H9 (cell line): ENCODE measurements around the gene MATK. TPM values are rescaled to one million over a fixed set of nuclear protein-coding genes. Genes with fewer than 3 reads are reported as not detected.

Experiments used
- DNase-seq: peaks from one replicate; pipeline ENCODE4 v3.0.0-alpha.2; 2017
- H2AFZ ChIP-seq: one replicate; pipeline ENCODE4 v1.6.1; 2013; ENCODE audit warnings: mild to moderate bottlenecking, low read length, control low read depth, moderate library complexity
- H2AK5ac ChIP-seq: 2 replicates; pipeline ENCODE4 v1.6.1; 2013; ENCODE audit warnings: low read length, control low read depth, mixed read lengths; ENCODE audit not compliant: insufficient read length
- H2BK120ac ChIP-seq: one replicate; pipeline ENCODE4 v1.6.1; 2013; ENCODE audit warnings: low read depth, mild to moderate bottlenecking, low read length, control low read depth, inconsistent platforms; ENCODE audit not compliant: poor library complexity, severe bottlenecking
- H2BK12ac ChIP-seq: 2 replicates; pipeline ENCODE4 v1.6.1; 2013; ENCODE audit warnings: low read length, control low read depth, mixed read lengths, low read depth; ENCODE audit not compliant: insufficient read length
- H2BK15ac ChIP-seq: 2 replicates; pipeline ENCODE4 v1.6.1; 2013; ENCODE audit warnings: low read depth, low read length, control low read depth
- H2BK20ac ChIP-seq: one replicate; pipeline ENCODE4 v1.6.1; 2013; ENCODE audit warnings: low read depth, mild to moderate bottlenecking, low read length, control low read depth, inconsistent platforms; ENCODE audit not compliant: poor library complexity, severe bottlenecking
- H2BK5ac ChIP-seq: 2 replicates; pipeline ENCODE4 v1.6.1; 2013; ENCODE audit warnings: low read length, control low read depth, mixed read lengths; ENCODE audit not compliant: insufficient read length
- H3K14ac ChIP-seq: 2 replicates; pipeline ENCODE4 v1.6.1; 2013; ENCODE audit warnings: low read length, control low read depth; ENCODE audit not compliant: insufficient read depth
- H3K18ac ChIP-seq: 2 replicates; pipeline ENCODE4 v1.6.1; 2013; ENCODE audit warnings: low read depth, mild to moderate bottlenecking, mixed read lengths, low read length, control low read depth; ENCODE audit not compliant: insufficient read length
- H3K23ac ChIP-seq: 2 replicates; pipeline ENCODE4 v1.6.1; 2013; ENCODE audit warnings: low read length, control low read depth, mixed read lengths, low read depth; ENCODE audit not compliant: insufficient read length
- H3K23me2 ChIP-seq: 2 replicates; pipeline ENCODE4 v1.6.1; 2013; ENCODE audit warnings: low read depth, mild to moderate bottlenecking, mixed read lengths, low read length, control low read depth; ENCODE audit not compliant: insufficient read length, poor library complexity, severe bottlenecking
- H3K27ac ChIP-seq: 2 replicates; pipeline ENCODE4 v1.5.1; 2013; ENCODE audit warnings: low read length, control low read depth, mixed read lengths, low read depth; ENCODE audit not compliant: insufficient read length
- H3K27me3 ChIP-seq: 2 replicates; pipeline ENCODE4 v1.6.1; 2013; ENCODE audit warnings: low read length, control low read depth, inconsistent platforms; ENCODE audit not compliant: insufficient read depth
- H3K4ac ChIP-seq: 2 replicates; pipeline ENCODE4 v1.6.1; 2013; ENCODE audit warnings: low read depth, mild to moderate bottlenecking, control low read depth, inconsistent platforms, low read length, moderate library complexity
- H3K4me1 ChIP-seq: 2 replicates; pipeline ENCODE4 v1.6.1; 2013; ENCODE audit warnings: low read length, control low read depth, inconsistent platforms; ENCODE audit not compliant: insufficient read depth
- H3K4me2 ChIP-seq: 2 replicates; pipeline ENCODE4 v1.6.1; 2013; ENCODE audit warnings: low read length, control low read depth, mixed read lengths; ENCODE audit not compliant: insufficient read length, insufficient read depth
- H3K56ac ChIP-seq: 2 replicates; pipeline ENCODE4 v1.6.1; 2013; ENCODE audit warnings: low read depth, mild to moderate bottlenecking, mixed read lengths, low read length, control low read depth; ENCODE audit not compliant: insufficient read length
- H3K79me1 ChIP-seq: 2 replicates; pipeline ENCODE4 v1.6.1; 2013; ENCODE audit warnings: low read depth, mild to moderate bottlenecking, moderate library complexity, low read length, control low read depth, inconsistent platforms; ENCODE audit not compliant: insufficient read depth, poor library complexity, severe bottlenecking
- H3K79me2 ChIP-seq: 2 replicates; pipeline ENCODE4 v1.6.1; 2013; ENCODE audit warnings: low read length, control low read depth, inconsistent platforms; ENCODE audit not compliant: insufficient read depth
- H3K9ac ChIP-seq: 2 replicates; pipeline ENCODE4 v1.6.1; 2013; ENCODE audit warnings: low read length, control low read depth, mixed read lengths; ENCODE audit not compliant: insufficient read length; ENCODE audit errors: extremely low read depth
- H3K9me3 ChIP-seq: one replicate; pipeline ENCODE4 v1.6.1; 2013; ENCODE audit warnings: low read depth, low read length, inconsistent platforms; ENCODE audit not compliant: control insufficient read depth
- H3T11ph ChIP-seq: one replicate; pipeline ENCODE4 v1.6.1; 2013; ENCODE audit warnings: mild to moderate bottlenecking, low read length, control low read depth, inconsistent platforms
- H4K20me1 ChIP-seq: one replicate; pipeline ENCODE4 v1.6.1; 2013; ENCODE audit not compliant: control insufficient read depth, insufficient read length, insufficient read depth
- H4K5ac ChIP-seq: 2 replicates; pipeline ENCODE4 v1.6.1; 2013; ENCODE audit warnings: low read depth, mild to moderate bottlenecking, mixed read lengths, low read length, control low read depth; ENCODE audit not compliant: insufficient read length
- H4K8ac ChIP-seq: replicated peaks from 2 replicates; pipeline ENCODE4 v1.6.1; 2013; ENCODE audit warnings: low read length, control low read depth, mixed read lengths, low read depth; ENCODE audit not compliant: insufficient read length
- H4K91ac ChIP-seq: 2 replicates; pipeline ENCODE4 v1.6.1; 2013; ENCODE audit warnings: low read depth, mild to moderate bottlenecking, moderate library complexity, mixed read lengths, low read length, control low read depth; ENCODE audit not compliant: insufficient read length
- H3K27ac Mint-ChIP-seq, 3 experiments: 2 replicates in 2 of 3; 3 replicates in 1 of 3; pipeline ENCODE4 v1.8.0; 2020 to 2021; ENCODE audit warnings: mixed read lengths in 3 of 3, mild to moderate bottlenecking in 1 of 3, moderate library complexity in 1 of 3
- H3K27me3 Mint-ChIP-seq: 2 replicates; pipeline ENCODE4 v1.8.0; 2021; ENCODE audit warnings: low read depth, mild to moderate bottlenecking, moderate library complexity, mixed read lengths
- H3K36me3 Mint-ChIP-seq, 3 experiments: 2 replicates in 2 of 3; 3 replicates in 1 of 3; pipeline ENCODE4 v1.8.0; 2020 to 2021; ENCODE audit warnings: low read depth in 3 of 3, mixed read lengths in 3 of 3; ENCODE audit not compliant: insufficient read depth in 1 of 3
- H3K4me1 Mint-ChIP-seq, 2 experiments: 2 replicates each; pipeline ENCODE4 v1.8.0; 2020; ENCODE audit warnings: mixed read lengths in 2 of 2
- H3K4me3 Mint-ChIP-seq, 2 experiments: 2 replicates in 1 of 2; 3 replicates in 1 of 2; pipeline ENCODE4 v1.8.0; 2020 to 2021; ENCODE audit warnings: mild to moderate bottlenecking in 2 of 2, mixed read lengths in 2 of 2, moderate library complexity in 1 of 2
- H3K9me3 Mint-ChIP-seq, 2 experiments: 2 replicates in 1 of 2; 3 replicates in 1 of 2; pipeline ENCODE4 v1.8.0; 2020; ENCODE audit warnings: mild to moderate bottlenecking in 2 of 2, mixed read lengths in 2 of 2, moderate library complexity in 1 of 2
- CTCF ChIP-seq: fragments of 200-600 bp; sonication (generic); conservative IDR thresholded peaks from 3 replicates; pipeline ENCODE4 v1.8.0; 2021; ENCODE audit warnings: antibody characterized with exemption, mild to moderate bottlenecking
- WGBS: extraction: QIAGEN DNeasy Blood & Tissue Kit; methylation state at CpG from one replicate; pipeline ENCODE4 v1.1.7; 2013; ENCODE audit warnings: missing lambda C conversion rate, low lambda C conversion rate, mixed read lengths; ENCODE audit not compliant: insufficient read length; ENCODE audit errors: extremely low coverage; 5-methylcytosine and 5-hydroxymethylcytosine counted together
- total RNA-seq: library from RNA; stranded (reverse); gene quantifications from 2 replicates; pipeline ENCODE4 v1.2.1, GENCODE V29; 2021

Gene MATK
- total RNA-seq, 1 experiment from 2014 or later = 13.5 TPM

- Histone ChIP-seq H2BK15ac (no peak overlapping the region), H3K9me3 (no peaks in the 10 kb centered on the region), H3K23me2 (no peaks in the 10 kb centered on the region), H3K79me1 (no peaks in the 10 kb centered on the region), H3T11ph (no peak overlapping the region), H3K56ac (no peak overlapping the region), H3K4me1 (no peaks in the 10 kb centered on the region), H3K4ac (no peak overlapping the region), H3K4me2 (no peak overlapping the region), H2BK5ac (no peak overlapping the region), H3K18ac (no peak overlapping the region), H2AK5ac (no peak overlapping the region), H4K91ac (no peak overlapping the region), H3K9ac (no peak overlapping the region), H2BK120ac (no peak overlapping the region), H2AFZ (no peak overlapping the region), H4K8ac (no peak overlapping the region), H4K20me1 (peaks cover 2% of the 10 kb centered on the region), H3K27me3 (no peaks in the 10 kb centered on the region), H3K23ac (no peak overlapping the region), H3K79me2 (no peaks in the 10 kb centered on the region), H2BK20ac (no peak overlapping the region), H2BK12ac (no peak overlapping the region), H4K5ac (no peak overlapping the region), H3K14ac (no peak overlapping the region), H3K27ac (no peak overlapping the region)
- H3K9me3 Mint-ChIP-seq = no peaks in the 10 kb centered on the region
- no peaks in the 10 kb centered on the region; a peak in 1 of 4 replicates for H3K4me1 Mint-ChIP-seq
- H3K36me3 Mint-ChIP-seq = no peaks in the 10 kb centered on the region
- no peak overlapping the region for H3K4me3 Mint-ChIP-seq
- no peak for DNase-seq
- no peak for TF ChIP-seq CTCF
- H3K27me3 Mint-ChIP-seq = peaks cover 18% of the 10 kb centered on the region
- no peak overlapping the region for H3K27ac Mint-ChIP-seq
- no CpG with 5 or more reads among the region's 11 CpGs for WGBS
Observed at GRCh38 chr19:3818466-3818865, 32.3 kb upstream of the MATK start.
